NCI-H146 treated with DMSO at 0.1 percent for 48 hours (cell line): ENCODE results near the gene PTPRE.

Experiments
- DNase-seq: peaks from one replicate; lab custom pipeline; 2025; ENCODE audit not compliant: unreplicated experiment; lab: John Stamatoyannopoulos, UW

Gene PTPRE

DNA sequence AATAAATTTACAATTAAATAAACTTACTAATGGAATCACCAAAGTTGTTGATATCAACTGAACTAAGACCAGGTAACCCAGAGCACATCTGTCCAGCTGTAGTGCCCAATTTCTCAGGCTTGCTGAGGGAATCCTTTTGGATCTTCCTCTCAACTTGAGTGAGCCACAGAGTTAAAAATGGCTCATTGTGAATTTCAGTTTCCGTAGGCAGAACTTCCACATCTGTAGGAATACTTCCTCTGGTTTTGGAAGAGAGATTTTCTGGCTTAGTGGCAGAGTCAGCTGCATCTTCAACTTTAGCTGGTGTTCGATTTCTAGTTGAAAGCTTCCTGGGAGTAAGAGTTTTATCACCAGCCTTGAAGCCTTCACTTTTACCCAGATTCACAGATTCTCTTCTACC, 208.0 kb downstream of the PTPRE start:
- no peak for DNase-seq

DNA sequence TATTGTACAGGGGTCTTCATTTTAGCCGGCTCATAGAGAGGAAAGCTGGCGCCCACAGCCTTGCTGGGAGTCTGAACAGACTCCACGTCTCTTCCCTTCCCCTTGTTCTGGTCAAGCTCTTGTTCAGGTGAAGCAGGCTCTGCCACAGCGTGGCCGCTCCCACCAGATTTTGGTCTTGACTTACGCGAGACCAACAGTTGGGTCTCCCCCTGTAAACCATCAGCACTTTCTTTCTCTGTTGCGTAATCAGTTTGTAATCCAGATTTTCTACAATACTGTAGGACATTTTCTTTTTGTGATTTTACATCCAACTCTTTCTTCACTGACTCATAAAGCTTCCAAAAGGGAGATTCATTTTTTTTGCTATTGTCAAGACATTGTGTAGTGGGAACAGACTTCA, 208.5 kb downstream of the PTPRE start:
- DNase-seq = no peak

DNA sequence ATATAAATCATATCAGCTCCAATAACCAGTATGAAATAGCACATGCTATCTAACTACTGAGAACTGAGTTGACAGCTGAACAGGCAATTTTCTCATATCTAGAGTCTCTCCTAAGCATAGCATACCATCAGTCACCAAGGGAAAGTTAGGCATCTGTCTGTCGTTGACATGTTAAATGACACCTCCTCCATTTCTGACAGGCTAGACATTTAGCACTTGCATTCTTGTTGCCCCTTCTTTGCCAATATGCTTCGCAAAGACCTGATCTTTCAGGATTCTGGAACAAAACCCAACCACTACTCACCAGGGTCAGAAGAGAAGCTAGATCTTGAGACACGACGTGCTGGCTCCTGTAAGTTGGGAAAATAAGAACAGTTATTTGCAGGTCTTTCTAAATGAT, 209.3 kb downstream of the PTPRE start:
- no peak for DNase-seq

DNA sequence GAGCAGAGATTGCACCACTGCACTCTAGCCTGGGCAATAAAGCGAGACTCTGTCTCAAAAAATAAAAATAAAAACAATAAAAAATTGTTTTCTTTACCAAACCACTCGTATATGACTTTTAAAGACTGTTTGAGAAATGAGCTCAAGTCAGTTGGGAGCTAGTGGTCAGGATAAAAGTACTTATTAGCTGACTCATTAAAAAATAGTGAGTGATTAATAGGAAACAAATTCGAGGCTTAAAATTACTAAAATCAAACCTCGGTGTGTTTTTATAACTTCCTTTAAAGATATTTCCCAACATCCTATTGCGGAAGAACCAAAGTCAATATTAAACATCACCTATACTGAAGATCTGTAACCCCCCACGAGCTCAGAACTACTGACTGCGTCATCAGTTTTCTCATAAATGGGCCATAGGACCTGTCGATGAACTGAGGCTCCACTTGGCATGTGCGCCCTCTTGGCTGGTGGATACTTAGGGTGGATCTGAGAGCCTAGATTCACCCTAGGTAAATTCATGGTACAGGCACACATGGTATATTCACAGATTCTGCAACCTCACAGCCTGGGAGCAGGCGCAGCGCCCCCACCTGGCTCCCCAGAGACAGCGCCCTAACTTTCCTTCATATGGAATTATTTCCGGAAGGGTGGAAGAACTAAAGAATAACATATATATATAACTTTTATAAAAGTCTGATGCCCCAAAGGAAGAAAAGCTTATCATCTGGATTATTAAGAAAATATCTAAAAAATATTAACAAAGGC, 210.1 kb downstream of the PTPRE start:
- no peak for DNase-seq

DNA sequence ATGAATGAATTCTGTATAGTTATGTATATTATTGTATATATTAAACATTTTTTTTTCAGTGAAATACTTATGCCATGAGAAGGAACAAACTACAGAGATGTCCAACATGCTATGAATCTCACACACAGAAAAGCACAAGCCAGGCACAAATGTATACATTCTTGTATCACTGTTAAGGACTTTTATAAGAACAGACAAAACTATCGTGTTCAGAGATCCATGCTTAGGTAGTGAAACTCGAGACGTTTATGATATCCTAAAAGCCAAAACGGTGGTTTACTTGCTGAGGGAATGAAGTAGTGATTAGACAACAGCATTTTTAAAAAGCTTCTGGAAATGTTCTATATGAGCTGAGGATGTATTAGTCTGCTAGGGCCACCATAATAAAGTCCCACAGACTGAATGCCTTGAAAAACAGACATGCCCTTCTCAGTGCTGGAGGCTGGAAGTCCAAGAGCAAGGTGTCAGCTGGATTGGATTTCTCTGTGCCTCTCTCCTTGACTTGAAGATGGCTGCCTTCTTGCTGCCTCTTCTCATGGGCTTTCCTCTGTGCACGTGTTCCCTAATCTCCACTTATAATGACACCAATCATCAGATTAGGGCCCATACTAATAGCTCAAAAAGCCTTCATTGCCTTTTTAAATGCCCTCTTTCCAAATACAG, 215.0 kb downstream of the PTPRE start:
- DNase-seq = no peak

DNA sequence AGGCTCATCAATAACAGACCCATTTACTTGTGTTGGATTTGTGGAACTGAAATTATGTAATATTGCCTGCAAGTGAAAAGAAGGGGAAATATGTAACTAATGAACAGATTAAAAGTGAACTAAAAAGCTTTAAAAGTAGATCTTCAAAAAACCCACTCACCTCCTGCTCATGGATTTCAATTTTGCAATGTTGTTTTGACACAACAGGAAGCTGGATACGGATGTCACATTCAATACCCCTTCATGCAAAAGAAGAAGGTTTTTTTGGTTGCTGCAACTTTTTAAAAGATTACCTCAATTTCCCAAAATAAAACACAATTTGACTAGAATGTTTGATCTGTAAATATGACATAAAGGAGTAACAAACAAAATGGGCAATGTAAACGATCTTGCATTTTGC, 216.0 kb downstream of the PTPRE start:
- no peak for DNase-seq

DNA sequence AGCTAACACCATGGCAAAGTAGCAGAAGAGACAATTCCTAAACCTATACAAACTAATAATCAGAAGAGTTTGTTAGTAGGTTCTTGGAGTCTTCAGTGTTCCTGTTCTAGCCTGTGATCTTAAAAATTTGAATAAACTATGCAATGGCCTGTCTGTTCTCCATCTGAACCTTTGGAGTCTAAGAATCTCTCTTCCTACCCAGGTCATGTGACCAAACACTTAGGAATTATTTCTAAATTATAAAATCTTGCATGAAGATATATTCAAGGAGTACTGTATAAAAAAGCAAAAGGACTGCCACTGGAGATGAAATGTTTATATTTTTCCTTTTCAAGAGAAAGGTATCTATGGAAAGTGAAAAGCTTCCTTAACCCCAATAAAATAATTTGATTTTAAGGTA, 216.9 kb downstream of the PTPRE start:
- DNase-seq = no peak

DNA sequence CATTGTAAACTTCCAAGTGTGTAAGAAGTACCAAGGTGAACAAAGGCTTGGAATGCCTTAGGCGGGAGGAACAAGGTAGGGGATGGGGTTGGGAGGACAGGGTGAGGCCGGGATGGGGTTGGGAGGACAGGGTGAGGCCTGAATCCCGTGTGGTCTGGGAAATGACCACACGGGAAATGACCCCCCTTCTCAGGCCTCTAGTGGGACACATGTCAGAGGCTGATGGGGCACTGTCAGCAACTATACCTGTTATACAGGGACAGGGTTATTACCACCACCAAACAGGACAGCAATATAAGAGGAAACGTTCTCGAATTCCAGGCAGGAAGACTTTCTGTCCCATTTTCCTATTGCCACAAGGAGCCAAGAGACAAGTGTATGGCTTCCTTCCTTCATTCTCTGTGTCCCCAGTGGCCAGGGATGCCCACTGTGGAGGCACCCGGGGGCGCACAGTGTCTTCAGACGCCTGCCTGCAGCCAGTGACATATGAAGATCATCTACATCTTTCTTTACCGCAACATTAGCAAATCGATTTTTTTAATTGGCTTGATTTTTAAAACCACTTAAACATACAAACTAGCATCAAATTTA, 218.0 kb downstream of the PTPRE start:
- DNase-seq = no peak

DNA sequence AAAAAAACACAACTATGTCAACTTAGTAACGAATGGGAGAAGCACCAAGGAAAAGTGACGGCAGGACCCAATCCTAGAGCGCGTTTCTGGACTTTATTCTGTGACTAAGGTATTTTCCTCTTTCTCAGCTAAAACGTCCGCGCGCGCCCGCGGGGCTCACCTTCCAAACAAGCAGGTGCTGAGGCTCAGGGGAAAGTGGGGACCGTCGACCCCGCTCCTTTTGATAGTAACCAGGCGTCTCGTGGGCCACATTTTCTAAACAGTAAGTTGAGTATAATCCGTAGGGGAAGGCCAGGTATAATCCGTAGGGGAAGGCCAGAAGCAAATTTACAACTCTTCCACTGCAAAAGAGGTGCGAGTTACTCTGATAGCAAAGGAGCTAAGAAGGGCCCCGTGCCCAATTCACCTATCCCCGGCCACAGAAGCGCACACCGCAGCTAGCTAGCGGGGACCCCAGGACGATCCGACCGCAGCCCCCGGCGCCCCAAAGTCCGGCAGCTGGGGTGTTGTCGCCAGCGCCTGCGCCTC, 218.6 kb downstream of the PTPRE start:
- no peak for DNase-seq

DNA sequence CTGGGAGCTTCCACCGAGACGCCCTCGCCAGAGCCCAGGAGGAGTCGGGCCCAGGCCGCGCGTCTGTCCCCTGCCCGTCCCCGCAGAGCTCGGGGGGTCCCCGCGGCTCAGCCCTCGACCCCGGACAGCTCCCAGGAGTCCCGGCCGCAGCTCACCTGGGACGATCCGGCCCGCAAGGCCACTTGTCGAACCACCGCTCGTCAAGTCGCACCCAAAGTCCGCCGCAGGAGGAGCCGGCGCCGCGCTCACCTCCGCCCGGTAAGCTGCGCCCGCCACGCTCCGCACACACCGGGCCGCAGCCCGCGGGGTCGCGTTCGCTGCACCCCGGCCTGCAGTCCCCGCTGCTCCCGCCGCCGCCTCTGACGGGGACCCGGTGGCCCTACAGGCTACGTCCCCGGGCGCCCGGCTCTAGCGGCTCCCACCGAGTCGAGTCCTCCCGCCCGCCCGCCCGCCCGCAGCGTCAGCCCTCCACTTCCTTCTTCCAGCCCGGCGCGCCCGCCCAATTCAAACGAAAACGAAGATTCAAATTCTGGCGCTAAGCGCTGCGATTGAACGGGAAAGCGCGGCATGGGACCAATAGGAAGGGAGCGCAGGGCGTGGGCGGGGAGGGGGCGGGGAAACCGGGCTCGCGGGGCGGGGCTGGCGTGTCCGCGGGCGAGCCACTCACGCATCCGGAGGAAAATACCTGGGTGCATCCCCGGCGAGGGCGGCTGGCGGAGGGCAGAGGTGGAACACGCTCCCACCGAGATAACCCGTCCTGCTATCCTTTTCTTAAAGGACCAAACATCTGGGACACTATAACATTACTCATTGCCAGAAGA, 219.3 kb downstream of the PTPRE start, which contains the start of gene MKI67:
Gene MKI67, minus strand, starts transcription at position 480 of the 821 bp plus-strand sequence. CDS start 756 bp downstream, outside the sequence.
- peak; percentile 82 for DNase-seq

DNA sequence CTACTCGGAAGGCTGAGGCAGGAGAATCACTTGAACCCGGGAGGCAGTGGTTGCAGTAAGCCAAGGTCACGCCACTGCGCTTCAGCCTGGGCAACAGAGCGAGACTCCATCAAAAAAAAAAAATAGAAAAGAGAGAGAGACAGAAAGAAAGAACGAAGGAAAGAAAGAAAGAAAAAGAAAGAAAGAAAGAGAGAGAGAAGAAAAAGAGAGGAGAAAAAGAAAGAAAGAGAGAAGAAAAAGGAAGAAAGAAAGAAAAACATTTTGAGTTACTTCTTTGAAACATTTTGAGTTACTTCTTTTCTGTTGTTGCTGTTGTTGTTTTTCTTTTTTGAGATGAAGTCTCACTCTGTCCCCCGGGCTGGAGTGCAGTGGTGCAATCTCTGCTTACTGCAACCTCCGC, 221.7 kb downstream of the PTPRE start:
- DNase-seq = no peak

DNA sequence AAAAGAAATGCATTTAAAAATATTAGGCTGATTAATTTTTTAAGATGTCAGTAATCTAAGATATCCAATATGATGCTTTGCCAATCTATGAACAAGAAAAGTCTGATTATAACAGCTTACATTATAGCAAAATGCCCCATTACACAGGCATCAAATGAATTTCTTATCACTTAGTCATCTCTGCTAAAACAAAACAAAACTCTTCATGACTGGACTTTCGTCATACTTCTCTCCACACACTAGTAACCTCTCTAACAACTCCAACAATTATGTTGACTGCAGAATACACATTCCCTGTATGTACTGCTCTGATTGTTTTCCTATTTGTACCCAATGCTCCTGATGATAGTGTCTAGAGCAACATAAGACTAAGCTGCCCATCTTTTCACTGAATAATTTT, 223.1 kb downstream of the PTPRE start:
- DNase-seq = no peak
